ENCODE data around the gene ZBED2. TPM values are rescaled to one million over a fixed set of nuclear protein-coding genes. Genes with fewer than 3 reads are reported as not detected.

Gene ZBED2
- total RNA-seq, 1 donor from 2014 or later = not detected

DNA sequence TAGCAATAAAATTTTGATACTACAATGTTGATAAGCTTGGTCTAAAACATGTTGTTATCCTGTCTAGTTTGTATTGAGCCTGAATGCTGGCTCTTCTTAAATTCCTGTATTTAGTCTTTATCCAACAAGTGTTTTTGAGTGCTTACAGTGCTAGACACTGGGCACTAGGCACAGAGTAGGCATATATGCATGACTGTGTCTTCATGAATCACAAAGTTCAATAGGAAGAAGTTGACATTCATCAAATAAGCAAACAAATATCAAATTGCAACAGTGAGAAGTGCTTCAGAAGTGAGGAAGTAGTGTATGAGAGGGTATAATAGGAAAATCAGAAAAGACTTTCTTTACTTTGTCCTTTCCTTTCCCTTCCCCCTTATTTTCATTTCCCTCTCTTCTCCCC lies 46.4 kb downstream of the ZBED2 start:
- DNase-seq (ENCODE audit: low spot score, unreplicated experiment) = no peak
- Mint-ChIP-seq H3K36me3 (ENCODE audit: insufficient read depth) (no peaks in the 10 kb centered on the region), H3K4me3 (ENCODE audit: low read depth) (no peak overlapping the region), H3K27ac (no peak overlapping the region), H3K27me3 (no peaks in the 10 kb centered on the region), H3K4me1 (ENCODE audit: low read depth) (no peaks in the 10 kb centered on the region), H3K9me3 (ENCODE audit: low read depth) (no peaks in the 10 kb centered on the region)
- TF ChIP-seq, protein P1, sequence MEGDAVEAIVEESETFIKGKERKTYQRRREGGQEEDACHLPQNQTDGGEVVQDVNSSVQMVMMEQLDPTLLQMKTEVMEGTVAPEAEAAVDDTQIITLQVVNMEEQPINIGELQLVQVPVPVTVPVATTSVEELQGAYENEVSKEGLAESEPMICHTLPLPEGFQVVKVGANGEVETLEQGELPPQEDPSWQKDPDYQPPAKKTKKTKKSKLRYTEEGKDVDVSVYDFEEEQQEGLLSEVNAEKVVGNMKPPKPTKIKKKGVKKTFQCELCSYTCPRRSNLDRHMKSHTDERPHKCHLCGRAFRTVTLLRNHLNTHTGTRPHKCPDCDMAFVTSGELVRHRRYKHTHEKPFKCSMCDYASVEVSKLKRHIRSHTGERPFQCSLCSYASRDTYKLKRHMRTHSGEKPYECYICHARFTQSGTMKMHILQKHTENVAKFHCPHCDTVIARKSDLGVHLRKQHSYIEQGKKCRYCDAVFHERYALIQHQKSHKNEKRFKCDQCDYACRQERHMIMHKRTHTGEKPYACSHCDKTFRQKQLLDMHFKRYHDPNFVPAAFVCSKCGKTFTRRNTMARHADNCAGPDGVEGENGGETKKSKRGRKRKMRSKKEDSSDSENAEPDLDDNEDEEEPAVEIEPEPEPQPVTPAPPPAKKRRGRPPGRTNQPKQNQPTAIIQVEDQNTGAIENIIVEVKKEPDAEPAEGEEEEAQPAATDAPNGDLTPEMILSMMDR (IDR thresholded peaks at IDR 0.05; ENCODE audit: unreplicated experiment) = no peak

- H3K4me3 Mint-ChIP-seq (ENCODE audit: low read depth) = no peak overlapping the region
- no peak overlapping the region for H3K27ac Mint-ChIP-seq
- no peaks in the 10 kb centered on the region for H3K27me3 Mint-ChIP-seq
- DNase-seq (ENCODE audit: low spot score, unreplicated experiment) = no peak
- H3K36me3 Mint-ChIP-seq (ENCODE audit: insufficient read depth) = no peaks in the 10 kb centered on the region
- TF ChIP-seq, protein P1 (IDR thresholded peaks at IDR 0.05; ENCODE audit: unreplicated experiment) = no peak
- no peaks in the 10 kb centered on the region for H3K4me1 Mint-ChIP-seq (ENCODE audit: low read depth)
- no peaks in the 10 kb centered on the region for H3K9me3 Mint-ChIP-seq (ENCODE audit: low read depth)
Measured at GRCh38 chr3:111548092-111548491, 47.1 kb downstream of the ZBED2 start.

DNA sequence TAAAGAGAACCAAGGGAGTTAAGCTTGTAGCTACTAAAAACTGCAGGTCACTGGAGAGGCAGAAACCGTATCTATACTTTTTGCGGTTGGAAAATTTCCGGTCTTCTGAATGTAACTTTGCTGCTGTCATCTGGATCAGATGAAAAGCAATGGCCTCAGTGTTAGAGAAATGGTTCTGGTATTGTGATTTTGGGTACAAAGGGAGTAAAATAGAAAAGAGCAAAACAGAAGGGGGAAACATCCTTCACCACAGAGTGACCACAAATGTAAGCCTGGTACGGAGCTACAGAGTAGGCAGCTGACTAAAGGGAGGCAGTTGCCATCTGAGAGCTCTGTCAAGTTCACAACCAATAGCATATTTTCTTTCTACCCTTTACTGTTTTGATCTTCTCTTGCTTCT lies 47.5 kb downstream of the ZBED2 start:
- H3K9me3 Mint-ChIP-seq (ENCODE audit: low read depth) = no peaks in the 10 kb centered on the region

DNA sequence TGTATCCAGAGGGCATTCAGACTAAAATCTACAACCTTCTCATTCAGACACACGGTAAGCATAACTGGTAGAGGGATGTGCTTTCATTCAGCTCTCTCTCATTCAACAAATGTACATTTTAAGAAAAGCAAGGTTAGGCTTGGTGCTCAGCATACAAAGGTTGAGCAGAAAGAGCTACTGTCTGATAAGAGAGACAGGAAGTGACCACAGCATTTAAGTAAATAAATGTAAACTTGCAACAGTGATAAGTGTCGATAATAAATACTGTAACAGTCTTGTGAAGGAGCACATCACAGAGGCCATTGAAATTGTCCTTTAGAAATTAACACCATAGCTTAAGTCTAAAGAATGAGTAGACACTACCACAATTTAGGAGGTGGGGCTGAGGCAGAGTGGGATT lies 49.8 kb downstream of the ZBED2 start:
- TF ChIP-seq, protein P1 (IDR thresholded peaks at IDR 0.05; ENCODE audit: unreplicated experiment) = no peak
- no peak for DNase-seq (ENCODE audit: low spot score, unreplicated experiment)
- Mint-ChIP-seq H3K9me3 (ENCODE audit: low read depth) (no peaks in the 10 kb centered on the region), H3K27me3 (no peaks in the 10 kb centered on the region), H3K27ac (no peak overlapping the region), H3K36me3 (ENCODE audit: insufficient read depth) (no peaks in the 10 kb centered on the region), H3K4me1 (ENCODE audit: low read depth) (no peaks in the 10 kb centered on the region), H3K4me3 (ENCODE audit: low read depth) (no peak overlapping the region)

More for the DNA sequence above, 47.5 kb downstream of the ZBED2 start:
- TF ChIP-seq, protein P1 (IDR thresholded peaks at IDR 0.05; ENCODE audit: unreplicated experiment) = no peak
- Mint-ChIP-seq H3K36me3 (ENCODE audit: insufficient read depth) (no peaks in the 10 kb centered on the region), H3K4me3 (ENCODE audit: low read depth) (no peak overlapping the region), H3K4me1 (ENCODE audit: low read depth) (no peaks in the 10 kb centered on the region), H3K27ac (no peak overlapping the region), H3K27me3 (no peaks in the 10 kb centered on the region)
- DNase-seq (ENCODE audit: low spot score, unreplicated experiment) = no peak

Other genes starting within 250 kb of the ZBED2 start
- not detected in 2 replicates for gene CD96, start 53.1 kb downstream of the ZBED2 start, total RNA-seq
- 20.1 and 23.9 TPM in 2 replicates for gene PLCXD2, start 79.3 kb upstream of the ZBED2 start, total RNA-seq

Measured in progenitor cell of endocrine pancreas (in vitro differentiated cells).